KMS-11 (cell line): Measurements from ENCODE around the gene UFSP1.

Source experiments
- H2AFZ ChIP-seq: fragments of 200-600 bp; sonication (generic); 2 replicates; pipeline ENCODE4 v1.6.1; 2016; ENCODE audit warnings: antibody characterized with exemption, mixed run types, low read depth
- H3K27ac ChIP-seq: fragments of 200-600 bp; sonication (generic); 2 replicates; pipeline ENCODE4 v1.6.1; 2016; ENCODE audit warnings: mild to moderate bottlenecking, mixed run types
- H3K27me3 ChIP-seq: fragments of 200-600 bp; sonication (generic); 2 replicates; pipeline ENCODE4 v1.6.1; 2017; ENCODE audit warnings: mild to moderate bottlenecking, low read depth, mixed run types, moderate library complexity; ENCODE audit not compliant: insufficient read depth
- H3K36me3 ChIP-seq: fragments of 200-600 bp; sonication (generic); 2 replicates; pipeline ENCODE4 v1.6.1; 2017; ENCODE audit warnings: mild to moderate bottlenecking, mixed run types; ENCODE audit not compliant: insufficient read depth
- H3K4me1 ChIP-seq: fragments of 200-600 bp; sonication (generic); 2 replicates; pipeline ENCODE4 v1.6.1; 2016; ENCODE audit warnings: mild to moderate bottlenecking, low read depth, mixed run types; ENCODE audit not compliant: poor library complexity, severe bottlenecking
- H3K4me2 ChIP-seq: fragments of 200-600 bp; sonication (generic); 2 replicates; pipeline ENCODE4 v1.7.0; 2016; ENCODE audit warnings: mild to moderate bottlenecking, mixed run types
- H3K4me3 ChIP-seq: fragments of 200-600 bp; sonication (generic); IDR thresholded peaks from 2 replicates; pipeline ENCODE4 v1.6.1; 2017; ENCODE audit warnings: low read depth, low read length, mixed read lengths; ENCODE audit not compliant: insufficient read depth
- H3K79me2 ChIP-seq: fragments of 200-600 bp; sonication (generic); 2 replicates; pipeline ENCODE4 v1.6.1; 2016; ENCODE audit warnings: low read depth, mixed run types; ENCODE audit not compliant: insufficient read depth
- H3K9ac ChIP-seq: fragments of 200-600 bp; sonication (generic); 2 replicates; pipeline ENCODE4 v1.6.1; 2016; ENCODE audit warnings: mild to moderate bottlenecking, mixed run types
- H4K20me1 ChIP-seq: fragments of 200-600 bp; sonication (generic); 2 replicates; pipeline ENCODE4 v1.6.1; 2016; ENCODE audit warnings: mild to moderate bottlenecking, mixed run types; ENCODE audit not compliant: insufficient read depth
- CTCF ChIP-seq: fragments of 200-600 bp; sonication (generic); conservative IDR thresholded peaks from 2 replicates; pipeline ENCODE4 v1.6.1; 2017; ENCODE audit warnings: low read depth, mild to moderate bottlenecking, antibody characterized with exemption, low read length, moderate library complexity, mixed read lengths

UFSP1 gene

GRCh38 chr7:100865938-100866728 lies 23.4 kb downstream of the UFSP1 start:
- Histone ChIP-seq H4K20me1 (no peaks in the 10 kb centered on the region), H3K79me2 (no peaks in the 10 kb centered on the region), H3K9ac (no peak overlapping the region), H3K4me1 (no peaks in the 10 kb centered on the region), H3K4me3 (no peak overlapping the region), H2AFZ (no peak overlapping the region), H3K36me3 (no peaks in the 10 kb centered on the region), H3K27ac (no peak overlapping the region), H3K27me3 (no peaks in the 10 kb centered on the region), H3K4me2 (no peak overlapping the region)
- no peak for TF ChIP-seq CTCF

- Histone ChIP-seq H3K4me1 (no peaks in the 10 kb centered on the region), H2AFZ (no peak overlapping the region), H3K4me3 (no peak overlapping the region), H4K20me1 (no peaks in the 10 kb centered on the region), H3K4me2 (no peak overlapping the region), H3K36me3 (no peaks in the 10 kb centered on the region), H3K79me2 (no peaks in the 10 kb centered on the region), H3K9ac (no peak overlapping the region), H3K27ac (no peak overlapping the region), H3K27me3 (no peaks in the 10 kb centered on the region)
- TF ChIP-seq CTCF: no peak
Observed at GRCh38 chr7:100865372-100865911, 24.1 kb downstream of the UFSP1 start.

GRCh38 chr7:100864263-100864845 lies 25.2 kb downstream of the UFSP1 start:
- Histone ChIP-seq H3K4me3 (no peak overlapping the region), H3K4me1 (no peaks in the 10 kb centered on the region), H3K36me3 (no peaks in the 10 kb centered on the region), H3K27ac (no peak overlapping the region), H3K79me2 (no peaks in the 10 kb centered on the region), H3K9ac (no peak overlapping the region), H4K20me1 (no peaks in the 10 kb centered on the region), H2AFZ (no peak overlapping the region), H3K4me2 (no peak overlapping the region), H3K27me3 (no peaks in the 10 kb centered on the region)
- TF ChIP-seq CTCF: no peak

- Histone ChIP-seq H2AFZ (no peak overlapping the region), H3K4me2 (no peak overlapping the region), H3K79me2 (no peaks in the 10 kb centered on the region), H3K4me3 (no peak overlapping the region), H3K4me1 (no peaks in the 10 kb centered on the region), H4K20me1 (no peaks in the 10 kb centered on the region), H3K36me3 (no peaks in the 10 kb centered on the region), H3K27me3 (no peaks in the 10 kb centered on the region), H3K9ac (no peak overlapping the region), H3K27ac (no peak overlapping the region)
- no peak for TF ChIP-seq CTCF
Observed at GRCh38 chr7:100863406-100863950, 26.0 kb downstream of the UFSP1 start.
